Neural cell (in vitro differentiated cells): ENCODE results near the gene VAX1. TPM values are rescaled to one million over a fixed set of nuclear protein-coding genes. Genes with fewer than 3 reads are reported as not detected.
A peak's percentile ranks its signal among the peaks of the same experiment; 100 is the strongest.

ENCODE experiments used
- H2AFZ ChIP-seq: fragments of 200-600, 300-800 bp; sonication (generic), shearing (Covaris generic); 2 replicates; pipeline ENCODE4 v1.6.0; 2014; ENCODE audit warnings: low read depth, mild to moderate bottlenecking, antibody characterized with exemption, low read length, moderate library complexity
- H3F3A ChIP-seq: fragments of 200-600 bp; shearing (Covaris generic); 2 replicates; pipeline ENCODE4 v1.6.1; 2016; ENCODE audit warnings: mild to moderate bottlenecking, moderate library complexity, mixed read lengths, antibody characterized with exemption, low read length; ENCODE audit not compliant: insufficient read depth, poor library complexity, severe bottlenecking
- H3K27ac ChIP-seq: fragments of 200-600, 300-800 bp; sonication (generic), shearing (Covaris generic); 2 replicates; pipeline ENCODE4 v1.5.1; 2014; ENCODE audit warnings: mild to moderate bottlenecking, low read length, moderate library complexity
- H3K27me3 ChIP-seq: fragments of 300-800, 200-600 bp; sonication (generic), shearing (Covaris generic); 2 replicates; pipeline ENCODE4 v1.6.0; 2014; ENCODE audit warnings: mild to moderate bottlenecking, low read depth, low read length, moderate library complexity; ENCODE audit not compliant: insufficient read depth
- H3K36me3 ChIP-seq: fragments of 300-800, 200-600 bp; sonication (generic), shearing (Covaris generic); 2 replicates; pipeline ENCODE4 v1.5.1; 2014; ENCODE audit warnings: mild to moderate bottlenecking, antibody characterized with exemption, low read length, moderate library complexity; ENCODE audit not compliant: insufficient read depth
- H3K4me2 ChIP-seq: fragments of 300-800, 200-600 bp; sonication (generic), shearing (Covaris generic); 2 replicates; pipeline ENCODE4 v1.6.0; 2014; ENCODE audit warnings: mild to moderate bottlenecking, low read length
- H3K4me3 ChIP-seq: fragments of 300-800, 200-600 bp; sonication (generic), shearing (Covaris generic); 2 replicates; pipeline ENCODE4 v1.5.1; 2014; ENCODE audit warnings: mild to moderate bottlenecking, low read length, moderate library complexity
- H3K79me2 ChIP-seq: fragments of 200-600 bp; shearing (Covaris generic); replicated peaks from 2 replicates; pipeline ENCODE4 v1.6.0; 2014; ENCODE audit warnings: mild to moderate bottlenecking, low read length, moderate library complexity; ENCODE audit not compliant: insufficient read depth
- H3K9ac ChIP-seq: fragments of 300-800, 200-600 bp; sonication (generic), shearing (Covaris generic); 2 replicates; pipeline ENCODE4 v1.6.1; 2016; ENCODE audit warnings: mild to moderate bottlenecking, low read length, mixed read lengths
- H3K9me2 ChIP-seq: fragments of 200-600 bp; shearing (Covaris generic); 2 replicates; pipeline ENCODE4 v1.6.1; 2016; ENCODE audit warnings: mild to moderate bottlenecking, low read length, mixed read lengths; ENCODE audit not compliant: insufficient read depth
- H3K9me3 ChIP-seq: fragments of 200-600, 300-800 bp; sonication (generic), shearing (Covaris generic); 2 replicates; pipeline ENCODE4 v1.6.1; 2016; ENCODE audit warnings: mild to moderate bottlenecking, mixed run types, low read length, moderate library complexity, mixed read lengths
- H4K20me1 ChIP-seq: fragments of 200-600 bp; shearing (Covaris generic); 2 replicates; pipeline ENCODE4 v1.6.1; 2016; ENCODE audit warnings: mild to moderate bottlenecking, mixed run types; ENCODE audit not compliant: insufficient read depth
- CTCF ChIP-seq: fragments of 450-650 bp; IDR thresholded peaks from 2 replicates; pipeline ENCODE4 v1.5.1; 2014; ENCODE audit warnings: antibody characterized with exemption, mild to moderate bottlenecking, moderate library complexity; ENCODE audit not compliant: poor library complexity, severe bottlenecking
- EP300 ChIP-seq: fragments of 450-650 bp; conservative IDR thresholded peaks from 2 replicates; pipeline ENCODE4 v1.6.1; 2014; ENCODE audit warnings: antibody characterized with exemption, mild to moderate bottlenecking, moderate library complexity; ENCODE audit not compliant: poor library complexity, severe bottlenecking
- EZH2 ChIP-seq: fragments of 200-600, 300-800 bp; shearing (Covaris generic), sonication (generic); IDR thresholded peaks from 2 replicates; pipeline ENCODE4 v1.6.1; 2014; ENCODE audit warnings: antibody characterized with exemption, low read length, borderline replicate concordance, mild to moderate bottlenecking; ENCODE audit not compliant: insufficient read depth, poor library complexity, severe bottlenecking
- MXI1 ChIP-seq: fragments of 450-650 bp; conservative IDR thresholded peaks from 2 replicates; pipeline ENCODE4 v1.6.1; 2014; ENCODE audit warnings: antibody characterized with exemption, mild to moderate bottlenecking; ENCODE audit not compliant: poor library complexity, severe bottlenecking
- POLR2AphosphoS5 ChIP-seq: IDR thresholded peaks from 2 replicates; pipeline ENCODE4 v1.6.1; 2012
- RAD21 ChIP-seq: fragments of 450-650 bp; conservative IDR thresholded peaks from 2 replicates; pipeline ENCODE4 v1.6.1; 2014; ENCODE audit warnings: antibody characterized with exemption, mild to moderate bottlenecking, moderate library complexity
- REST ChIP-seq: IDR thresholded peaks from 2 replicates; pipeline ENCODE4 v1.6.1; 2012; ENCODE audit warnings: borderline replicate concordance
- SMC3 ChIP-seq: fragments of 450-650 bp; conservative IDR thresholded peaks from 2 replicates; pipeline ENCODE4 v1.6.1; 2014; ENCODE audit warnings: antibody characterized with exemption, mild to moderate bottlenecking, moderate library complexity; ENCODE audit not compliant: poor library complexity
- TAF1 ChIP-seq: IDR thresholded peaks from 2 replicates; pipeline ENCODE4 v1.6.1; 2012; ENCODE audit warnings: low read depth
- polyA plus RNA-seq: library from polyadenylated mRNA; depleted of rRNA; stranded (reverse); fragments of >200 nt; gene quantifications from 2 replicates; pipeline ENCODE4 v1.2.3, GENCODE V29; 2014

The VAX1 gene
- polyA plus RNA-seq, 1 donor from 2014 or later = 0.63 TPM

GRCh38 chr10:117136391-117136975 lies 1.6 kb downstream of the VAX1 start:
- Histone ChIP-seq H3K79me2 (peaks cover 66% of the 10 kb centered on the region), H3K4me3 (peak overlapping the region; percentile 69), H4K20me1 (no peaks in the 10 kb centered on the region), H3K27ac (no peak overlapping the region), H3K36me3 (no peaks in the 10 kb centered on the region), H3K27me3 (peaks cover 91% of the 10 kb centered on the region), H3K9ac (peak overlapping the region; percentile 56), H3K9me3 (no peaks in the 10 kb centered on the region), H3K4me2 (peak overlapping the region; percentile 39), H3K9me2 (no peaks in the 10 kb centered on the region), H2AFZ (no peak overlapping the region), H3F3A (no peaks in the 10 kb centered on the region)
- TF ChIP-seq POLR2AphosphoS5 (no peak), RAD21 (no peak), CTCF (no peak), MXI1 (no peak), SMC3 (no peak), EP300 (no peak), REST (no peak), TAF1 (no peak), EZH2 (no peak)

- H3K4me2 ChIP-seq = no peak overlapping the region
- TF ChIP-seq REST (no peak), RAD21 (no peak), POLR2AphosphoS5 (no peak), EZH2 (no peak), TAF1 (no peak)
- H3K27ac ChIP-seq = no peak overlapping the region
- H3K4me3 ChIP-seq = no peak overlapping the region
- peaks cover 67% of the 10 kb centered on the region for H3K79me2 ChIP-seq
- no peaks in the 10 kb centered on the region for H3K36me3 ChIP-seq
- H3K9me3 ChIP-seq = no peaks in the 10 kb centered on the region
- no peaks in the 10 kb centered on the region for H3K9me2 ChIP-seq
- H3K27me3 ChIP-seq = peaks cover 96% of the 10 kb centered on the region
- H2AFZ ChIP-seq = no peak overlapping the region
- no peaks in the 10 kb centered on the region for H4K20me1 ChIP-seq
- no peak overlapping the region for H3K9ac ChIP-seq
- no peaks in the 10 kb centered on the region for H3F3A ChIP-seq
Observed at GRCh38 chr10:117135480-117136140, 2.5 kb downstream of the VAX1 start.
